ENCODE data around the gene KIF13A.

- TF ChIP-seq EZH2 (IDR thresholded peaks at IDR 0.05) (no peak), POLR2AphosphoS5 (IDR thresholded peaks at IDR 0.05; ENCODE audit: borderline replicate concordance, low read depth, low read length) (no peak)
Observed at GRCh38 chr6:17962436-17963031, 24.9 kb downstream of the KIF13A start.

Measured in SK-N-MC (cell line).